Measurements from ENCODE around the gene PCSK5. TPM values are rescaled to one million over a fixed set of nuclear protein-coding genes. Genes with fewer than 3 reads are reported as not detected.

The PCSK5 gene
- total RNA-seq, 4 donors from 2014 or later = 6.5 to 24.3 (median 12.4) TPM

- intact Hi-C loops (cut with DNase I; ENCODE audit: low total_unique reads) = no loop called here
- Histone ChIP-seq H3K36me3 (no peaks in the 10 kb centered on the region), H3K27ac (no peak overlapping the region), H3K4me1 (no peaks in the 10 kb centered on the region), H3K4me3 (no peak overlapping the region), H3K9me3 (no peaks in the 10 kb centered on the region), H3K27me3 (no peaks in the 10 kb centered on the region)
- no peak for DNase-seq
- TF ChIP-seq CTCF (IDR thresholded peaks at IDR 0.05) = no peak
- TF ChIP-seq POLR2A (IDR thresholded peaks at IDR 0.05) = no peak
Measured at GRCh38 chr9:76007935-76008334, 117.5 kb downstream of the PCSK5 start.

DNA sequence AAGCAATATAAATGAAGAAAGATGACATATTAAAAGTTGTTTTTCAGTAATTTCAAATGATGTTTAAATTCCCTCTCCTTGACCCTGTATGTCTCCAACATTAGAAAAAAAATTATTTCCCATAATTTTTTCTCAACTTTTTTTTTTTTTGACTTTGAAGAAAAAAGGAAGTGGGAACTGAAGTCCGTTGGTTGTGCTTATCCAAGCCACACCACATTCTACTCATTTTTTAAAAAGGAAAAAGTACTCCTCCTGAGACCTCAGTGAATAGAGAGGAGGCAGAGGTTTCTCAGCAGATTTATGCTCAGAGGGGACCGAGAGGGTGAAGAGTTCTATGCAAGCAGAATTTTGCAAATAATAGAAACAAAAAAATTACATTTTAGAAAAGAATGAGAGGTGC is 123.3 kb downstream of the PCSK5 start:
- no peaks in the 10 kb centered on the region for H3K27me3 ChIP-seq
- H3K9me3 ChIP-seq = no peaks in the 10 kb centered on the region
- H3K36me3 ChIP-seq = no peaks in the 10 kb centered on the region
- TF ChIP-seq POLR2A (IDR thresholded peaks at IDR 0.05) (no peak), CTCF (IDR thresholded peaks at IDR 0.05) (no peak)
- no peaks in the 10 kb centered on the region for H3K4me1 ChIP-seq
- no peak for DNase-seq
- no peak overlapping the region for H3K4me3 ChIP-seq
- intact Hi-C loops (cut with DNase I; ENCODE audit: low total_unique reads) = no loop called here
- no peak overlapping the region for H3K27ac ChIP-seq

- intact Hi-C loops (cut with DNase I; ENCODE audit: low total_unique reads) = no loop called here
- no peaks in the 10 kb centered on the region for H3K36me3 ChIP-seq
- H3K9me3 ChIP-seq = no peaks in the 10 kb centered on the region
- no peaks in the 10 kb centered on the region for H3K27me3 ChIP-seq
- H3K4me1 ChIP-seq = no peaks in the 10 kb centered on the region
- no peak overlapping the region for H3K4me3 ChIP-seq
- no peak for DNase-seq
- TF ChIP-seq POLR2A (IDR thresholded peaks at IDR 0.05) (no peak), CTCF (IDR thresholded peaks at IDR 0.05) (no peak)
- H3K27ac ChIP-seq = no peak overlapping the region
Measured at GRCh38 chr9:76018235-76018634, 127.8 kb downstream of the PCSK5 start.

DNA sequence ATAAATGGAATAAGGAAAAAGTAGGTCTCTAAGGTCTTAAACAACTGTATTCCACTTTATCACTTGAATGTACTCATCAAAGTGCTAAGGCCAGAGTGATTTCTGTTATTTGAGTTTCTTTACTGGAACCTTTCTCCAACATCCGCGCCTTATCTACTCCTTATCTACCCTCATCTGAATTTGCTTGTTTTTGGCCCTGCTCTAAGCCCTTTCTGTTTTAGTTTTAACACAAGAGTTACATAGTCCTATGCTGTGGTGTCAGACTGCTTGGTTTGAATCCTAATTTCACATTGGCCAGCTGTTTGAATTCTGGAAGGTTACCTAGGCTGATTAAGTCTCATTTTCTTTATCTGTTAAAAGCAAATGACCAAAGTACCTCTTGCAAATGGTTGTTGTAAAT is 128.3 kb downstream of the PCSK5 start:
- Histone ChIP-seq H3K27ac (no peak overlapping the region), H3K4me3 (no peak overlapping the region), H3K4me1 (no peaks in the 10 kb centered on the region), H3K27me3 (no peaks in the 10 kb centered on the region), H3K9me3 (no peaks in the 10 kb centered on the region), H3K36me3 (no peaks in the 10 kb centered on the region)
- intact Hi-C loops (cut with DNase I; ENCODE audit: low total_unique reads) = no loop called here
- no peak for DNase-seq
- TF ChIP-seq CTCF (IDR thresholded peaks at IDR 0.05) (no peak), POLR2A (IDR thresholded peaks at IDR 0.05) (no peak)

GRCh38 chr9:76020652-76021051 is 130.2 kb downstream of the PCSK5 start:
- intact Hi-C loops (cut with DNase I; ENCODE audit: low total_unique reads) = no loop called here
- H3K9me3 ChIP-seq = no peaks in the 10 kb centered on the region
- H3K27me3 ChIP-seq = no peaks in the 10 kb centered on the region
- H3K36me3 ChIP-seq = no peaks in the 10 kb centered on the region
- no peak overlapping the region for H3K27ac ChIP-seq
- no peak for TF ChIP-seq POLR2A (IDR thresholded peaks at IDR 0.05)
- no peak for TF ChIP-seq CTCF (IDR thresholded peaks at IDR 0.05)
- no peak for DNase-seq
- no peak overlapping the region for H3K4me3 ChIP-seq
- H3K4me1 ChIP-seq = no peaks in the 10 kb centered on the region
